ENCODE data around the gene COX4I1.

DNA sequence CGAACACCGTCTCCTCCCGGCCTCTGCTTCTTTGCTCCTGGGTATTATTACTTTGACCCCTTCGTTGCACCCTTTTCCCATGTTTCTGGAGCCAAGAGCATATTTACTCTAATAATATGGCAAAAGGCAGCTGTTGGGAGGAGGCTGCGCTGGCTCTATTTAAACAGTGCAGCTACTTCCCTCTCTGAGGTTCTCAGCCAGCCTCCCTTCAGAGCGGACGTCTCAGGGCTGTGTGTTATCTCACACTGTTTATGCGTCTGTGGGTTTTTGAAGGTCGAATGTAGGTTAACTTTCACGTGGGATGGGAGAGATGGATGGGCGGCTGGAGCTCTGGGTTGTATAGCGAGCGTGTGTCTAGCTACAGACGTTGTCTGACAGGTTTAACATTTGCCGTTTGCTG is 45.3 kb downstream of the COX4I1 start:
- TF ChIP-seq CTCF (IDR thresholded peaks at IDR 0.05; ENCODE audit: borderline replicate concordance, extremely low read depth, low read length, poor library complexity, severe bottlenecking) (no peak), EZH2 (IDR thresholded peaks at IDR 0.05; ENCODE audit: borderline replicate concordance, low read depth, low read length, severe bottlenecking) (no peak)

All from DND-41 (cell line).